Central memory CD4-positive, alpha-beta T cell (primary cell): ENCODE data around the gene TMOD1.
A peak's percentile ranks its signal among the peaks of the same experiment; 100 is the strongest.
"Not testable (repeated sequence)": the region's sequence is repeated elsewhere in the genome, so short reads cannot be mapped to it uniquely, and the experiment has no call there.

ENCODE experiments used
- DNase-seq: peaks from one replicate; pipeline ENCODE4 v3.0.0; 2022

TMOD1 gene

DNA sequence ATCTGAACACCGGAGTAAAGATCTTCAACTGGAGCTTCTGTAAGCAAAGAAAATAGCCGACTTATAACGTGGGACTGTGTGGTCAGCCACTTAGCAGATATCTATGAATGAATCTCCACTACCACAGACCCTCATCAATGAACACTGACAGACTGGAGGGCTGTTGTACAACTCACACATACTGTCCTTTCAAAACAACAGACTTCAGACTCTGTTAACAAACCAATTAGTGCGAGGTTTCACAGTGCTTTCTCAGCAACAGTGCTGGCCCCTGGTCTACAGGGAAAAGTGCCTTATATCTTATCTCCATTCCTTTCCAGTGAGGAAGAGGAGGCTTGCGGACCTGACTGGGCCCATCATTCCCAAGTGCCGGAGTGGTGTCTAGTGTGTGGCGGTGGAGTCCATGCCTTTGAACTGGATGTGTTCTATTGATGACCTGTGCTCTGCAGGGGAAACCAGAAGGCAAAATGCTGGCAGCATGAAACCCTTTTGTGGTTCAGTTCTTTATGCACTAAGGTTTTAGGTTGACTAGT lies 97.9 kb downstream of the TMOD1 start:
- DNase-seq, result no peak

DNA sequence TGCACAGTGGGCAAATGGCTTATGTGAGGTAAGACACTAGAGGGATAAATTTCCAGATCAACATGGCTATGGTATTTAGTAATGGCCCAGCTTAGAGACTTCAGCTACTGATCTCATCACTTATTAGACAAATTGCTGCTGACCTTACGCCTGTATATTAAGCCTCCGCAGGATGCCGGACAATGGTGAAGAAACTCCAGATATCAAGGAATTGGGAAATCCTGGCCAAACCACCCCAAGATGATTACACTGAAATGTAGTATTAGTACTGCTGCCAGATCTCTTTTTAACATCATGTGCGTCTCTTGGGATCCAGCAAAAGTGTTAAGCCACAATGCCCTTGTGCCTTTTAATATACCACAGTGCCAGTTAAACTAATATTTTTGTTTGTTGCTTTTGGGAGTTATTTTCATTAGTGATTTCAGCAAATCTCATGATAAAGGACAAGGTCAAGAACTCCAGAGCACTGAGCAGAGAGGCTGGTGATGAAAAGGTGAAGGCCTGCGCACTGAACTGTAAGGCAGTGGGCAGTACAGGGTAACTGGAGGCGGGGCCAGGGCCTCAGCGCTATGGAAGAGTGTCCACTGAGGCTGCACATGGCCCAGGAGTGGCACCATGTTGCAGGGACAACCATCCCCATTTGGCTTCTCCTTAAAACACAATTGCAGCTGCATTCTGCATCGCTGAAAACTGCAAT lies 99.2 kb downstream of the TMOD1 start:
- DNase-seq, result no peak

GRCh38 chr9:97601228-97601898 lies 99.9 kb downstream of the TMOD1 start:
- no peak for DNase-seq

GRCh38 chr9:97602430-97602829 lies 101.0 kb downstream of the TMOD1 start:
- DNase-seq, result no peak

DNA sequence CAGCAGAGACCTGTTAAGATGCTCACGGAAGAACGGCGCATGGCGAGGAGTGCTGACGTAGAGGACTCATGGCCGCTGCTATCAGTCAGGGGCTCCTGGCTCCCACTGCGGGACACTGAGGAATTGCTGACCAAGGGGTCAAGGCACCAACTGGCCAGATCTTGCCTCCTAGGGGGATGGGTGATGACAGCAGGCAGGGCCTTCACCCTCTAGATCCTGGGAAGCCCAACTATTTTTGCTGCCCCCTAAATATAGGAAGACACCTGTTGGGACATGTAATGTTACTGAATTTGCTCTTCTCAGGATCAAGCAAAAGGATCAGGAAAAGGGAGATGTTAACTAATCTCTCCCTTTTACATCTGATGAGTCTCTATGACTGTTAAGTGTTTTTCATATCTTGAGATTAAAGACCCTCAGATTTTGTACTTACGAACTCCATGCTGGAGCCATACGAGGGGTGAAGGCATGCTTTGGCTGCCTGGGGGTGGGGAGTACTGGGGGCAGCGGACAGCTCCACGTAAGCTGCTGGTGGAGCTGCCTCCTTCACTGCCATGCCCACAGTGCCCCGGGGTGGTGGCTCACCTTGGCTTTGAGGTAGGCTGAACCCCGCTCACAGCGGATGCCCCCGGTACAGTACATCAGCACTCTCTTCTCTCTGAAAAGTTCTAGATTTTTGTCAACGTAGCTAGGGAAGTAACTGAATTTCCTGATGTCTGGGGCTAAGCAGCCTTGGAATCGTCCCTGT lies 103.6 kb downstream of the TMOD1 start:
- no peak for DNase-seq

GRCh38 chr9:97615439-97616072 lies 114.1 kb downstream of the TMOD1 start:
- DNase-seq, result peak; percentile 56

GRCh38 chr9:97617939-97618416 lies 116.5 kb downstream of the TMOD1 start:
- DNase-seq, result no peak

DNA sequence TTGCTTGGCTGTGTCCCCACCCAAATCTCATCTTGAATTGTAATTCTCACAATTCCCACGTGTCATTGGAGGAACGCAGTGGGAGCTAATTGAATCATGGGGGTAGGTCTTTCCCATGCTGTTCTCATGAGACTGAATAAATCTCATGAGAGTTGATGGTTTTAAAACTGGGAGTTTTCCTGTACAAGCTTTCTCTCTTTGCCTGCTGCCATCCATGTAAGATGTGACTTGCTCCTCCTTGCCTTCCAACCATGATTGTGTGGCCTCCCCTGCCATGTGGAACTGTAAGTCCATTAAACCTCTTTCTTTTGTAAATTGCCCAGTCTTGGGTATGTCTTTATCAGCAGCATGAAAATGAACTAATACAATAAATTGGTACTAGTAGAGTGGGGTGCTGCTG lies 118.6 kb downstream of the TMOD1 start:
- not testable (repeated sequence) for DNase-seq

- DNase-seq, result not testable (repeated sequence)
These were observed 121.0 kb downstream of the TMOD1 start for GRCh38 chr9:97622483-97622882.

DNA sequence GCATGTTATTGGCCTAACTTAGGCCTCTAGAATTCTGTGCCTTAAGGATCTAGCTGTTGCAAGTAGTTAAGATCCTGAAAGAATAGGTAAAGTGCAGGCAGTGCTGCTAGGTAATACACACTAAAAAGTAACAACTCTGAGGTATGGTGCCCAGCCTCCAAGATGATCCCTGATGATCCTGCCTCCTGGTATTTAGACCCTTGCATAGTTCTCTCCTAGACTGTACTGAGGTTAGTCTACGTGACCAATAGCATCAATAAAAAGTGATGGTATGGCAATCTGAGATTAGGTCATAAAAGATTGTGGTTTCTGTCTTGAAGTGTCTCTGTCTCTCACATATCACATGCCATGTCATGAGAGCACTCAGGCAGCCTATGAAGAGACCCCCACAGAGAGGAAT lies 122.5 kb downstream of the TMOD1 start:
- DNase-seq, result no peak

DNA sequence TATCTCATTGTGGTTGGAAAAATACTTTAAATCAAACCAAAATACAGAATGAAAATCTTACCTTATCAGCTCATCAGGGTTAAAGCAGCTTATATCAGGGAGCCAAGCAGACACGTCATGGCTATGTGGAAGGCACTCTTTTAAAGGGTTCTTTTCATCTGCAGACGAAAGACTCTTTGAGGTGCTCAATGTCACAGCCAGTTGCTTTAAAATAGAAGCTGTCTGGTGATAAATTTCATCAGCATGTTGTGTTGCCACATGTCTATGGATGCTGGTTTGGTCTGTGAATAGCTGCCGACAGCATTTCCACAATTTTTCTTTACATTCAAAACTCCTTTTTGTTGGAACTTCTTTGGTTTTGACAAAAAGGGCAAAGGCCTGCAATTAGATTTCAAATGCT lies 124.2 kb downstream of the TMOD1 start:
- DNase-seq, result no peak

DNA sequence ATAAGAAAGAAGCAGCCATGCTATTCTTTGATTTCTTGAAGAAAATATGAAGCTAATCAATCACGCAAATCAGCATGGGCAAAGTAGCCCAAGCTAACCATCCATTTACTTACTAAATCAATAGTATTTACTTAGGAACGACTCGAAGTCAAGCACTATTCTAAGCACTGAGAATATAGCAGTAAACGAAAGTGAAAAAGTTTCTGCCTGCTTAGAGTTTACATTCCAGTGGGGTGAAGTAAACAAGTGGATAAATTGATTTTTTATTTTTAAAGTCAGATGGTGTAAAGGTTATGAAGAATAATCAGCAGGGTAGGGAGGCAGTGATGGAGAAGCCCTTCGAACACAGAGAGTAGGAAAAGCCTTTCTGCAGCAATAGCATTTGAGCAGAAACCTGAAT lies 126.2 kb downstream of the TMOD1 start:
- no peak for DNase-seq

DNA sequence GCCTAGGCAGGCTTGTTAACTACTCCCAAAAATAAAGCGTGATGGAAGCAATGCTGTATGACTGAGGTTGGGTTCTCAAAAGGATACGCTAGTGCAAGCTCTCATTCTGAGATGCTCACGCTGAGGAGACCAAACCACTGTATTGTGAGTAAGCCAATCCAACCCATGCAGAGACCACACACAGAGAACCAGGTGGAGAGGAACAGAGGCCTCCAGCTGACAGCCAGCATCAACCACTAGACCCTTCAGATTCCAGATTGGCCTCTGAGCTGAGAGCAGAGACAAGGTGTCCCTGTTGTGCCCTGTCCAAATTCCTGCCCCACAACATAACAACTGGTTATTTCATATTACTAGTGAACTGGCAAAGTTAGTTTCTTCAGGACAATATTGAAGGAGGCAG lies 127.2 kb downstream of the TMOD1 start:
- no peak for DNase-seq

DNA sequence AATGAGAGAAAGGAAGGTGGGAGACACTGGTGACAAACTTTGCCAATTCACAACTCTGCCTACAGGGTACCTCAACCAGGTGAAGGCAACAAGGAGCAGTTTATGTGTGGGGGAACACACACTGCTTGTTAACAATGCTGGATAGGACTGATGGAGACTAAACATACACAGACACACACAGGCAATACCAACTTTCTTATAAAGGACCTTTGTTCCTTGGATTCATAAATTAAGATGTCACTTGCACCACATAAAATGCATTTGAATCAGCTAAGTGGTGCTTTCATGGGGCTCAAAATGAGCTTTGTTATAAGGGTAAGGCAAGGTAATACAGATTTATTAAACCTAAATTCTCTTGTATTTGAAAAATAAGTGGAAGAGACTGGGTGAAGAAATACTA lies 127.7 kb downstream of the TMOD1 start:
- DNase-seq, result no peak

- DNase-seq, result no peak
These were observed 129.1 kb downstream of the TMOD1 start for GRCh38 chr9:97630591-97630990.

GRCh38 chr9:97632248-97632984 lies 130.9 kb downstream of the TMOD1 start:
- no peak for DNase-seq

DNA sequence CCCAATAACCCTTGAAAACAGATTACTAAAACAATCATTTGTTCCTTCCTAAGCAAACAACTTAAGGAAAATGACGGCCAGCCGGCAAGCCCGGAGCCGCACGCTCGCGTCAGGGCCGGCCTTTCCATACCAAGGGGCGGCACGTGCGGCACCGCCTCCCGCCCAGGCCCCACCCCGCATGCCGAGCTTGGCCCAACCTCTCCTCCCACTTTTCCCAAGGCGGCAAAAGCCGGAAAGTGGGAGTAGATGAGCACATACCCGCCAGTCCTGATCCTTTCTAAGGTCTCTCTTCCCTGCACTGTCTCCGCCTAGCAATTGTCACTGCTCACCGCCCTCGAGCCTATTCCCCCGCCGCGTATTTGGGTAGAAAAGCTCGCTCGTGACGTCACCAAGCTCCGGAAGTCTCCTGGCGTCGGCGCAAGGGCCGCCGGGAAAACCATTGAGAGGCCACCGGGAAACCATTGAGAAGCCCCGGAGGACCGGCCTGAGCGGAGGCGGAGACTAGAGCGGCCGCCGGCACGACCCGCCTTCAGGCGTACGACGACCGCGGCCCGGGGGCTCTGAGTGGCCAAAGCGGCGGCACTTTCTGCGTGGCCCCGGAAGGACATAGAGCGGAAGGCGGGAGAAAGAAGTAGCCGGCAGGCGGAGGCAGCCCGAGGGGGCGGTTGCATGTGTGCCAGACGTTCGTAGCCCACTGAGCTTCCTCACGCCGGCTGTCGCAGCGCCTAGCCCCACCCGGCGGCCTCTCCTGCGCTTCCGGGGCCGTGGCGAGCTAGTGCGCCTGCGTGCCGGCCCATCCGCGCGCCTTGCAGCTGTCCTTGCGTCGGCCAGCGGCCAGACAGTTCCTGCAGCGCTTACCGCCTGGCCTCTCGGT lies 131.8 kb downstream of the TMOD1 start, which contains the start of the genes NCBP1 and TSTD2:
Gene NCBP1 (plus strand): TSS at position 837 of the 874 bp plus-strand sequence. CDS start 61 bp downstream, outside the sequence.
Gene TSTD2 (minus strand): TSS at position 384 of the 874 bp plus-strand sequence. CDS start 5,806 bp downstream, outside the sequence.
- peak; percentile 97 for DNase-seq

DNA sequence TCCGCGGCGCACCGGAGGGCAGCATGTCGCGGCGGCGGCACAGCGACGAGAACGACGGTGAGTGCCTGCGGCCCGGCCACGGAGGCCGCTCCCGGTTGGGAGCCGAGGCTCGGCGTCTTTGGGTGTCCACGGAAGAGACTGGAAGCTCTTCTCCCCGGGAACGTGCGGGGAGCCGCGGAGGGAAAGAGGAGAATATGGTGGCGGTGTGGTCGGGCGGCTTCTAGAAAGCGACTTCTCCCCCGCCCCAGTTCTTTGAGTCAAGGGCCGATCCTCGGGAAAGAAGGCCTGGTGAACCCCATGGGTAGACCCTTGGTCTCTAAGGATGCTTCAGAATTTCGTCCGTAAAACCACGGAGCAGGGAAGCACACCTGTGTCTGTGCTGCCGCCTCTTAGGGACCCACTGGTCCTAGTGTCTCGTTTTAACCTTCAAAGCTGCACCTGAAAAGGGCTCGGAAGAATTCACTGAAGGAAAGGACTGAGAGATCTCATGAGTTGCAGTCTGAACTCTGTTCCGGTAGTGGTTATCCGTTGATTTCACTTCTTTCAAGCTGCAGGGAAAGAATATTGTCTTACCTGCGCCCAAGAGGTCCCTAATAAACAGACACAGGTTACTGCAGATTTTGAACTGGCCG lies 132.5 kb downstream of the TMOD1 start:
- DNase-seq, result peak; percentile 17

DNA sequence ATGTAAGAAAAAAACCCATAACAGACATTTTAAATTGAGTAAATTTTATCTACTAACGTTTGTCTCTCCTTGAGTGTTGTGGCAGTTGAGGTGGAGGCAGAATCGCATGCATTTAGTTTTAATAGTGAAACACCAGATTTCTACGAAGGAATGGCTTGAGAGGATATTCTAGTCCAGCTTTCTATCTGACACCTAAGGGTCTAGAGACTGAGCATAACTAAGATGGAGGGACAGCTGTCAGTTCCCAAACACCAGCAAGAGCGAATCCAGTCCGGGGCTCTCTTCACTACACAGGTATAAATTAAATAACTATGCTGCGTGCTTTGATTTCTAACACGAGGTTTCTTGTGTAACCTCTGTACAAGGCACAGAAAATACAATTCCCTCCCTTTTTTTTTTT lies 133.6 kb downstream of the TMOD1 start:
- no peak for DNase-seq

DNA sequence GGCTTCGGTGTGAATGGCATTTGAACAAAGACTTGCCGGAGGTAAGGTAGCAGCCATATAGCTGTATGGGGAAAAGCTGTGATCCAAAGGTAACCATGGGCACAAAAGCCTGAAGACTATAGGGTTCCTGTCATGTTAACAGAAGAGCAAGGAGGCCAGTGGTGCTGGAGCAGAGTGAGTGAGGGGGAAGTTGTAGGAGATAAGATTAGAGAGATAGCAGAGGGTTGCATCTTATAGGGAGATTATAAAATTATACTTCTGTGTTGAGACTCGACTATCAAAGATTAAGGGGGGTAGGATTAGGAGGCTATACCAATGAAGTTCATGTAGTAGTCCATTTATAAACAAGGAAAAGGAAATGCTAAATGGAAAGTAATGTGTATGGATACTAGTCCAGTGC lies 135.4 kb downstream of the TMOD1 start:
- DNase-seq, result no peak
